Endothelial cell of umbilical vein (primary cell): ENCODE measurements around the gene SLC25A17. TPM values are rescaled to one million over a fixed set of nuclear protein-coding genes. Genes with fewer than 3 reads are reported as not detected.
"Not testable (repeated sequence)": the region's sequence is repeated elsewhere in the genome, so short reads cannot be mapped to it uniquely, and the experiment has no call there.

Experiments used
- BruUV-seq: library from RNA; stranded (reverse); fragments of 400-500 nt; replicated peaks from 2 replicates; lab custom pipeline; 2021; lab: Mats Ljungman, UMichigan
- CTCF ChIA-PET: fragments of 300-600, 350-600 bp; sonication (Branson Sonifier 250); formaldehyde crosslinking; loops from one replicate; lab custom pipeline; 2021; ENCODE audit warnings: antibody characterized with exemption, inconsistent platforms; lab: Charles Lee
- POLR2A ChIA-PET: fragments of 300-600, 350-600 bp; sonication (Branson Sonifier 250); formaldehyde crosslinking; loops from one replicate; lab custom pipeline; 2021; ENCODE audit warnings: antibody characterized with exemption, inconsistent platforms; lab: Charles Lee
- DNase-seq: peaks from one replicate; pipeline ENCODE4 v3.0.0-alpha.2; 2011; ENCODE audit warnings: low read depth, low spot score
- FAIRE-seq: peaks from 2 replicates; lab custom pipeline; 2011; peaks lifted over from hg19 to GRCh38; lab: Jason Lieb, UNC
- H2AFZ ChIP-seq: 2 replicates; pipeline ENCODE4 v1.6.0; 2012; ENCODE audit warnings: low read depth, low read length, control low read depth, inconsistent platforms
- H3K27ac ChIP-seq: 2 replicates; pipeline ENCODE4 v1.5.1; 2011; ENCODE audit warnings: low read depth, mild to moderate bottlenecking, control low read depth, low read length, moderate library complexity; ENCODE audit not compliant: insufficient read depth
- H3K27me3 ChIP-seq, 2 experiments: 2 replicates each; pipeline versions ENCODE4 v1.6.0 to v1.6.1; 2011; ENCODE audit warnings: low read length in 2 of 2, mixed read lengths in 1 of 2; ENCODE audit not compliant: control insufficient read depth in 2 of 2, insufficient read depth in 2 of 2
- H3K36me3 ChIP-seq, 2 experiments: 2 replicates in 1 of 2; 3 replicates in 1 of 2; pipeline ENCODE4 v1.5.1; 2011; ENCODE audit warnings: low read length in 2 of 2, mild to moderate bottlenecking in 1 of 2, moderate library complexity in 1 of 2; ENCODE audit not compliant: control insufficient read depth in 2 of 2, insufficient read depth in 2 of 2; ENCODE audit errors: extremely low read depth in 1 of 2
- H3K4me1 ChIP-seq: 3 replicates; pipeline ENCODE4 v1.5.1; 2011; ENCODE audit warnings: mild to moderate bottlenecking, low read length; ENCODE audit not compliant: control insufficient read depth, insufficient read depth; ENCODE audit errors: extremely low read depth
- H3K4me2 ChIP-seq: 2 replicates; pipeline ENCODE4 v1.6.1; 2011; ENCODE audit warnings: low read length, control low read depth, mixed read lengths; ENCODE audit not compliant: insufficient read depth
- H3K4me3 ChIP-seq, 3 experiments: fragments of 200-600 bp in 1 of 3; sonication (generic), shearing (Covaris generic) in 1 of 3; replicated peaks in 1 of 3; 2 replicates each; pipeline ENCODE4 v1.5.1; 2011 to 2016; ENCODE audit warnings: control low read depth in 3 of 3, low read length in 3 of 3, mild to moderate bottlenecking in 2 of 3, inconsistent platforms in 1 of 3, low read depth in 1 of 3, moderate library complexity in 1 of 3; ENCODE audit not compliant: insufficient read depth in 1 of 3
- H3K79me2 ChIP-seq: 2 replicates; pipeline ENCODE4 v1.6.0; 2012; ENCODE audit warnings: low read length, inconsistent platforms; ENCODE audit not compliant: control insufficient read depth, insufficient read depth
- H3K9ac ChIP-seq: replicated peaks from 2 replicates; pipeline ENCODE3; 2011; ENCODE audit warnings: low read length, control low read depth; ENCODE audit not compliant: insufficient read depth; ENCODE audit errors: extremely low read depth
- H3K9me1 ChIP-seq: replicated peaks from 3 replicates; pipeline ENCODE4 v1.6.0; 2011; ENCODE audit warnings: mild to moderate bottlenecking, low read length; ENCODE audit not compliant: control insufficient read depth, insufficient read depth; ENCODE audit errors: extremely low read depth
- H3K9me3 ChIP-seq: replicated peaks from 2 replicates; pipeline ENCODE4 v1.5.1; 2012; ENCODE audit warnings: low read length, inconsistent platforms; ENCODE audit not compliant: control insufficient read depth, insufficient read depth
- H4K20me1 ChIP-seq: replicated peaks from 2 replicates; pipeline ENCODE3; 2011; ENCODE audit warnings: mild to moderate bottlenecking, low read length; ENCODE audit not compliant: control insufficient read depth, insufficient read depth; ENCODE audit errors: extremely low read depth
- POLR2A ChIP-seq: IDR thresholded peaks from 2 replicates; pipeline ENCODE4 v1.6.1; 2012; ENCODE audit warnings: low read depth, mild to moderate bottlenecking, control low read depth, low read length
- dilution Hi-C: fragments of 300-500 bp; cut with MboI; formaldehyde crosslinking; loops from one replicate; pipeline ENCODE4 v1.15.0; 2019; ENCODE audit warnings: low sequenced_read_pairs; ENCODE audit not compliant: extremely low pct_ligation_motif_present
- intact Hi-C: fragments of 100-400 bp; cut with micrococcal nuclease; formaldehyde crosslinking; loops from one replicate; pipeline ENCODE4 v1.10.0; 2022
- polyA plus RNA-seq, 4 experiments: library from polyadenylated mRNA; depleted of rRNA in 3 of 4; stranded (reverse) in 3 of 4; unstranded in 1 of 4; fragments of >200 nt; gene quantifications; 2 replicates each; pipeline versions ENCODE4 v1.2.1 to v1.2.3, GENCODE V29; 2011 to 2012; ENCODE audit warnings: missing spikeins in 1 of 4
- total RNA-seq: library from RNA; stranded (reverse); gene quantifications from 2 replicates; pipeline ENCODE4 v1.2.3, GENCODE V29; 2021

SLC25A17 gene
- total and polyA plus RNA-seq, 2 donors (not counting 3 experiments of a cell fraction or from before 2014, with no cell fraction given): 12.2 to 25.8 TPM

DNA sequence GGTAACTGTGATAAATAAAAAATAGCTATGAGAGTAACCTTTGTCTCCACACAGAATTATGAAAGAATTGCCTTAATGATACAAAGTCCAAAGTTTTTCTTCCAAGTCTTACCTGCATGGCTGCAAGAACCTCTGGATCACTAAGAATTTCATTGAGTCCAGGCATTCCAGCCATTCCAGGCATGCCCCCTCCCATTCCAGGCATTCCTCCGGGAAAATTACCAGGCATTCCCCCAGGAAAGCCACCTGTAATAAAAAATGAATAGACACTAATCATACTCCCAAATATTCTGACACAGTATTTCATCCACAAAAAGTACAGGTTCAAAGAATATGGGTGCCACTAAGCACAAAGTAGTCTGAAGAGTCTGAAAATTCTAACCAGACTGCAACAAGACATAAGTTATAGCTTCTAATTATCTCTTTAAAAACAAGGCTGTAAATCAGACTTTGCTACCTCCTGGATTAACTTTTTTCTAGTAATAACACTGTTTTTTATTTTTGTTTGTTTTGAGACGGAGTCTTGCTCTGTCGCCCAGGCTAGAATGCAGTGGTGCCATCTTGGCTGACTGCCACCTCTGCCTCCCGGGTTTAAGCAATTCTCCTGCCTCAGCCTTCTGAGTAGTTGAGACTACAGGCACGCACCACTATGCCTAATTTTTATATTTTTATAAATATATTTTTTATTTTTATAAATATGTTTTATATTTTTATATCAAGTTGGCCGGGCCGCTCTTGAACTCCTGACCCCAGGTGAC, 8.0 kb upstream of the SLC25A17 start:
- H3K9ac ChIP-seq: no peak overlapping the region
- no peak overlapping the region for H3K4me3 ChIP-seq
- intact Hi-C loops: no loop called here
- H2AFZ ChIP-seq: no peak overlapping the region
- DNase-seq (no peak), FAIRE-seq (no peak)
- no peak for TF ChIP-seq POLR2A
- no peaks in the 10 kb centered on the region for H3K9me1 ChIP-seq
- H3K79me2 ChIP-seq: no peaks in the 10 kb centered on the region
- POLR2A ChIA-PET: interaction anchor here (0.6 kb wide), 1 partner anchor 385 kb away, joined by 5 read pairs; no protein-coding TSS in a partner anchor
- CTCF ChIA-PET: interaction anchor here (2.8 kb wide), 1 partner anchor 144 kb away, joined by 8 read pairs; no protein-coding TSS in a partner anchor
- no peak overlapping the region for H3K27ac ChIP-seq
- dilution Hi-C loops: no loop called here
- no peaks in the 10 kb centered on the region for H3K27me3 ChIP-seq
- H3K36me3 ChIP-seq: peaks cover 5 to 14% of the 10 kb centered on the region in 2 experiments
- H4K20me1 ChIP-seq: no peaks in the 10 kb centered on the region
- H3K4me1 ChIP-seq: no peaks in the 10 kb centered on the region
- H3K4me2 ChIP-seq: no peak overlapping the region
- no peaks in the 10 kb centered on the region for H3K9me3 ChIP-seq
- BruUV-seq: no TSS peak

DNA sequence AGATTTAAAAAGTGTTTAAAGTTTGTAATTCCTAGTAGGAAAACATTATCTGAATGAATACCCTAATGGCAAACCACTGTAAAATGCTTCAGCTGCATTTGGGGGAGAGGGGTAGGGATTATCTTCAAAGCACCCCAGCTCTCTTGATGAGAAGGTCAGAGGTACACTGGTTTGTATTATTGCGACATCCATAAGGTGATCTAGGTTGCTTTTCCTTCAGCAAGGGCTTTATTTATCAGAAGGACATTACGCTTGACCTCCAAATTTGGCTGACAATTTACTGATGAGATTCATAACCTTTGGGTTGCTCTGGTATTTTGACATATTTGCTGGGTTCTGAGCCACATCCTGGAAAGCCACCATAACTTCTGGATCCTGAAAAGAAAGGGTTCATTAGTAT, 7.1 kb upstream of the SLC25A17 start:
- H3K9me3 ChIP-seq, H3K27me3 ChIP-seq, H3K9me1 ChIP-seq, FAIRE-seq, intact Hi-C loops, H3K79me2 ChIP-seq, H3K4me1 ChIP-seq, H3K9ac ChIP-seq, dilution Hi-C loops, H3K4me3 ChIP-seq, H2AFZ ChIP-seq, H3K27ac ChIP-seq, H3K4me2 ChIP-seq, H4K20me1 ChIP-seq, DNase-seq, CTCF ChIA-PET: not testable (repeated sequence)
- H3K36me3 ChIP-seq: peaks cover 5 to 11% of the 10 kb centered on the region in 2 experiments
- BruUV-seq: TSS peak; percentile 76
- POLR2A ChIA-PET: interaction anchor here (0.6 kb wide), 1 partner anchor 386 kb away, joined by 5 read pairs; no protein-coding TSS in a partner anchor
